HepG2 (cell line): ENCODE data around the gene MPC2. TPM values are rescaled to one million over a fixed set of nuclear protein-coding genes. Genes with fewer than 3 reads are reported as not detected.

Source experiments
- ASH2L ChIP-seq: fragments of 300-600, 200-600 bp; sonication (generic); IDR thresholded peaks from 2 replicates; pipeline ENCODE4 v1.7.0; 2017; ENCODE audit warnings: low read depth, mild to moderate bottlenecking, moderate library complexity, mixed read lengths, low read length; ENCODE audit not compliant: insufficient read length
- CENPX ChIP-seq: sonication (generic); formaldehyde crosslinking; IDR thresholded peaks from 2 replicates; pipeline ENCODE4 v1.9.0; 2021; ENCODE audit warnings: mild to moderate bottlenecking, missing genetic modification reagents, moderate library complexity
- HDAC2 ChIP-seq: sonication (generic); formaldehyde crosslinking; IDR thresholded peaks from 2 replicates; pipeline ENCODE4 v1.4.0; 2020; ENCODE audit warnings: missing genetic modification reagents
- KAT8 ChIP-seq: IDR thresholded peaks from 2 replicates; pipeline ENCODE4 v1.6.1; 2016; ENCODE audit warnings: missing genetic modification reagents, missing compliant biosample characterization
- PHF21A ChIP-seq: sonication (generic); formaldehyde crosslinking; IDR thresholded peaks from 2 replicates; pipeline ENCODE4 v1.5.0; 2020; ENCODE audit warnings: mild to moderate bottlenecking, missing genetic modification reagents
- TEAD3 ChIP-seq: optimal IDR thresholded peaks from 2 replicates; pipeline ENCODE3; 2016; ENCODE audit warnings: borderline replicate concordance
- ZEB1 ChIP-seq: IDR thresholded peaks from 2 replicates; pipeline ENCODE4 v1.6.1; 2012; ENCODE audit warnings: mild to moderate bottlenecking, low read depth, inconsistent platforms; ENCODE audit not compliant: insufficient replicate concordance
- ZNF292 ChIP-seq: sonication (generic); formaldehyde crosslinking; IDR thresholded peaks from 2 replicates; pipeline ENCODE4 v1.8.1; 2022; ENCODE audit warnings: mild to moderate bottlenecking, low read depth, missing genetic modification reagents, borderline replicate concordance
- ZNF367 ChIP-seq: sonication (generic); formaldehyde crosslinking; IDR thresholded peaks from 2 replicates; pipeline ENCODE4 v1.4.0; 2020; ENCODE audit warnings: missing genetic modification reagents, borderline replicate concordance
- ZNF563 ChIP-seq: sonication (generic); formaldehyde crosslinking; IDR thresholded peaks from 2 replicates; pipeline ENCODE4 v1.8.0; 2022; ENCODE audit warnings: mild to moderate bottlenecking, moderate library complexity, missing genetic modification reagents
- ZNF766 ChIP-seq: sonication (generic); formaldehyde crosslinking; IDR thresholded peaks from 2 replicates; pipeline ENCODE4 v1.5.0; 2020; ENCODE audit warnings: missing genetic modification reagents, borderline replicate concordance
- polyA plus RNA-seq, 8 experiments: library from polyadenylated mRNA; depleted of rRNA in 3 of 8; stranded (reverse) in 7 of 8; unstranded in 1 of 8; fragments of >200 nt; fragmentation: Illumina TruSeq in 4 of 8; extraction: Trizol in 4 of 8; gene quantifications; 2 replicates each; pipeline versions ENCODE4 v1.2.1 to v1.2.3, GENCODE V29; 2011 to 2016; ENCODE audit warnings: low read depth in 4 of 8, missing spikeins in 1 of 8, mixed read lengths in 1 of 8; ENCODE audit not compliant: insufficient read depth in 1 of 8
- total RNA-seq, 5 experiments: library from RNA; depleted of rRNA; stranded (reverse); fragments of >200 nt; fragmentation: Illumina TruSeq; extraction: Trizol; gene quantifications; 2 replicates each; pipeline ENCODE4 v1.2.3, GENCODE V29; 2016; ENCODE audit warnings: low read depth in 1 of 5
- TF ChIP-seq, protein P1 (sequence below): sonication (generic); formaldehyde crosslinking; IDR thresholded peaks from 2 replicates; pipeline ENCODE4 v1.4.0; 2020; ENCODE audit warnings: missing genetic modification reagents, borderline replicate concordance
- TF ChIP-seq, protein P2 (sequence below): sonication (generic); formaldehyde crosslinking; IDR thresholded peaks from 2 replicates; pipeline ENCODE4 v1.5.1; 2020; ENCODE audit warnings: mild to moderate bottlenecking, missing genetic modification reagents, borderline replicate concordance
- TF ChIP-seq, protein P3 (sequence below), 2 experiments: sonication (generic) in 1 of 2; formaldehyde crosslinking in 1 of 2; IDR thresholded peaks; 2 replicates each; pipeline versions ENCODE4 v1.4.0 to v1.6.1; 2018 to 2020; ENCODE audit warnings: missing genetic modification reagents in 2 of 2, borderline replicate concordance in 1 of 2, low read depth in 1 of 2, mild to moderate bottlenecking in 1 of 2, missing biosample characterization in 1 of 2

The MPC2 gene
- total and polyA plus RNA-seq, 2 of the 13 experiments (the other 11 are each of a cell fraction or from before 2014, with no cell fraction given): 38.8 to 136 TPM

DNA sequence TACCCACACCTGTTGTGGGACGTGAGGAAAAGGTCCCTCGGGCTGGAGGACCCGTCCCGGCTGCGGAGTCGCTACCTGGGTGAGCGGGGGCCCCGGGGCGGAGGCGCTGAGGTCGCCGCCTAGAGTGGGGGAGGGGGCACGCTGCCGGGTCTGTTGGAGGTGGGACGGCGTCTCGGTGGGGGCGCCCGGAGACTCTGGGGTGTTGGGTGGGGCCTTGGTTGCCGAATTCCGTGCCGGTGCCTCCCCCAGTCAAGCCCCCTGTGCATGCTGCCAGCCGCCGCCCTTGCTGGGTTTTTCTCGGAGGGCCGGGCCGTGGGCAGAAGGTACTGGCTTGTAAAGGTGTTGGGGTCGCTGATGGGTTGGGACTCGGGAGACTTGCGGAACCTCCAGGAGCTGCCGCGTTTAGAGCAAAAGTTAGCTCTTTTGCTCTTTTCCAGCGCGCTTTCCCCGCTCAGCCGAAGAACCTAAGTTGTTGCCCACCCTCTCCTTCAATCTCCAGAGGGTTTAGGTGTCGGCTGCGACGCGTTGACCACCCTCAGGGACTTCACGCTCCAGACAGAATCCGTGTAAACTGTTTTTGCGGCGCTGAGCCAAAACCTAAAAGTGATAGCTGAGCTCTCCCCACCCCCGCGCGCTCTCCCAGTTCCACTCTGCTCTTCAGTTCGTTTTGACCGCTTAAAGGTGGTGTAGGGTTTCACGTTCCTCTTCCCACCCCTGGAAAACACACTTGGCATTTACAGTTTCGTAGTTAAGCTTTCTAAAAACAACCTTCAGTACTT lies at the start of gene MPC2 (continued):
- TF ChIP-seq, protein P1, sequence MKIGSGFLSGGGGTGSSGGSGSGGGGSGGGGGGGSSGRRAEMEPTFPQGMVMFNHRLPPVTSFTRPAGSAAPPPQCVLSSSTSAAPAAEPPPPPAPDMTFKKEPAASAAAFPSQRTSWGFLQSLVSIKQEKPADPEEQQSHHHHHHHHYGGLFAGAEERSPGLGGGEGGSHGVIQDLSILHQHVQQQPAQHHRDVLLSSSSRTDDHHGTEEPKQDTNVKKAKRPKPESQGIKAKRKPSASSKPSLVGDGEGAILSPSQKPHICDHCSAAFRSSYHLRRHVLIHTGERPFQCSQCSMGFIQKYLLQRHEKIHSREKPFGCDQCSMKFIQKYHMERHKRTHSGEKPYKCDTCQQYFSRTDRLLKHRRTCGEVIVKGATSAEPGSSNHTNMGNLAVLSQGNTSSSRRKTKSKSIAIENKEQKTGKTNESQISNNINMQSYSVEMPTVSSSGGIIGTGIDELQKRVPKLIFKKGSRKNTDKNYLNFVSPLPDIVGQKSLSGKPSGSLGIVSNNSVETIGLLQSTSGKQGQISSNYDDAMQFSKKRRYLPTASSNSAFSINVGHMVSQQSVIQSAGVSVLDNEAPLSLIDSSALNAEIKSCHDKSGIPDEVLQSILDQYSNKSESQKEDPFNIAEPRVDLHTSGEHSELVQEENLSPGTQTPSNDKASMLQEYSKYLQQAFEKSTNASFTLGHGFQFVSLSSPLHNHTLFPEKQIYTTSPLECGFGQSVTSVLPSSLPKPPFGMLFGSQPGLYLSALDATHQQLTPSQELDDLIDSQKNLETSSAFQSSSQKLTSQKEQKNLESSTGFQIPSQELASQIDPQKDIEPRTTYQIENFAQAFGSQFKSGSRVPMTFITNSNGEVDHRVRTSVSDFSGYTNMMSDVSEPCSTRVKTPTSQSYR (CRISPR knock-in tag): peak; percentile 78; the same call in 1 of the 2 replicates
- TF ChIP-seq, protein P2, sequence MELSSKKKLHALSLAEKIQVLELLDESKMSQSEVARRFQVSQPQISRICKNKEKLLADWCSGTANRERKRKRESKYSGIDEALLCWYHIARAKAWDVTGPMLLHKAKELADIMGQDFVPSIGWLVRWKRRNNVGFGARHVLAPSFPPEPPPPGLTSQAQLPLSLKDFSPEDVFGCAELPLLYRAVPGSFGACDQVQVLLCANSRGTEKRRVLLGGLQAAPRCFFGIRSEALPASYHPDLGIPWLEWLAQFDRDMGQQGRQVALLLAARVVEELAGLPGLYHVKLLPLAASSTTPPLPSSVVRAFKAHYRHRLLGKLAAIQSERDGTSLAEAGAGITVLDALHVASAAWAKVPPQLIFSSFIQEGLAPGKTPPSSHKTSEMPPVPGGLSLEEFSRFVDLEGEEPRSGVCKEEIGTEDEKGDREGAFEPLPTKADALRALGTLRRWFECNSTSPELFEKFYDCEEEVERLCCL: 0 out of 2 replicates have a peak, but pooled peaks have one; percentile 23
- TF ChIP-seq ZNF766 (CRISPR knock-in tag) (0 out of 2 replicates have a peak, but pooled peaks have one; percentile 17), CENPX (CRISPR knock-in tag) (no peak), ASH2L (peak; percentile 48), TEAD3 (CRISPR knock-in tag) (peak; percentile 36), ZNF367 (CRISPR knock-in tag) (no peak), ZNF563 (CRISPR knock-in tag) (no peak), HDAC2 (CRISPR knock-in tag) (peak; percentile 30; the same call in 1 of the 2 replicates), PHF21A (CRISPR knock-in tag) (0 out of 2 replicates have a peak, but pooled peaks have one; percentile 20), ZEB1 (peak; percentile 6), ZNF292 (CRISPR knock-in tag) (peak; percentile 52; the same call in 1 of the 2 replicates), KAT8 (peak; percentile 33; the same call in 1 of the 2 replicates)
- TF ChIP-seq, protein P3, sequence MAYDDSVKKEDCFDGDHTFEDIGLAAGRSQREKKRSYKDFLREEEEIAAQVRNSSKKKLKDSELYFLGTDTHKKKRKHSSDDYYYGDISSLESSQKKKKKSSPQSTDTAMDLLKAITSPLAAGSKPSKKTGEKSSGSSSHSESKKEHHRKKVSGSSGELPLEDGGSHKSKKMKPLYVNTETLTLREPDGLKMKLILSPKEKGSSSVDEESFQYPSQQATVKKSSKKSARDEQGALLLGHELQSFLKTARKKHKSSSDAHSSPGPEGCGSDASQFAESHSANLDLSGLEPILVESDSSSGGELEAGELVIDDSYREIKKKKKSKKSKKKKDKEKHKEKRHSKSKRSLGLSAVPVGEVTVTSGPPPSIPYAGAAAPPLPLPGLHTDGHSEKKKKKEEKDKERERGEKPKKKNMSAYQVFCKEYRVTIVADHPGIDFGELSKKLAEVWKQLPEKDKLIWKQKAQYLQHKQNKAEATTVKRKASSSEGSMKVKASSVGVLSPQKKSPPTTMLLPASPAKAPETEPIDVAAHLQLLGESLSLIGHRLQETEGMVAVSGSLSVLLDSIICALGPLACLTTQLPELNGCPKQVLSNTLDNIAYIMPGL (CRISPR knock-in tag; IDR thresholded peaks at IDR 0.05; ENCODE audit: borderline replicate concordance in 1 of 2, low read depth in 1 of 2): peak in 1 of 2 experiments; percentile 11; a peak in 1 of 4 replicates
